ENCODE measurements around the gene TFPI. TPM values are rescaled to one million over a fixed set of nuclear protein-coding genes. Genes with fewer than 3 reads are reported as not detected.

Gene TFPI
- total RNA-seq, 1 experiment from 2014 or later = 8.4 TPM

DNA sequence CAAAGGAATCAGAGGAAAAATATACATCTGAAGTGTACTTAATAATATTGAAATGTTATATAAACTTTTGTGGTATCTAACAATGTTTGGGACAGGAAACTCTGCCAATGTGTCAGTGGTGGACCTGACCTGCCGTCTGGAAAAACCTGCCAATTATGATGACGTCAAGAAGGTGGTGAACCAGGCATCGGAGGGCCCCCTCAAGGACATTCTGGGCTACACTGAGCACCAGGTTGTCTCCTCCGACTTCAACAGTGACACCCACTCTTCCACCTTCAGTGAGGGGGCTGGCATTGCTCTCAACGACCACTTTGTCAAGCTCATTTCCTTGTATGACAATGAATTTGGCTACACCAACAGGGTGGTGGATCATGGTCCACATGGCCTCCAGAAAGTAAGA lies 138.8 kb downstream of the TFPI start (continued):
- TF ChIP-seq, protein P1, sequence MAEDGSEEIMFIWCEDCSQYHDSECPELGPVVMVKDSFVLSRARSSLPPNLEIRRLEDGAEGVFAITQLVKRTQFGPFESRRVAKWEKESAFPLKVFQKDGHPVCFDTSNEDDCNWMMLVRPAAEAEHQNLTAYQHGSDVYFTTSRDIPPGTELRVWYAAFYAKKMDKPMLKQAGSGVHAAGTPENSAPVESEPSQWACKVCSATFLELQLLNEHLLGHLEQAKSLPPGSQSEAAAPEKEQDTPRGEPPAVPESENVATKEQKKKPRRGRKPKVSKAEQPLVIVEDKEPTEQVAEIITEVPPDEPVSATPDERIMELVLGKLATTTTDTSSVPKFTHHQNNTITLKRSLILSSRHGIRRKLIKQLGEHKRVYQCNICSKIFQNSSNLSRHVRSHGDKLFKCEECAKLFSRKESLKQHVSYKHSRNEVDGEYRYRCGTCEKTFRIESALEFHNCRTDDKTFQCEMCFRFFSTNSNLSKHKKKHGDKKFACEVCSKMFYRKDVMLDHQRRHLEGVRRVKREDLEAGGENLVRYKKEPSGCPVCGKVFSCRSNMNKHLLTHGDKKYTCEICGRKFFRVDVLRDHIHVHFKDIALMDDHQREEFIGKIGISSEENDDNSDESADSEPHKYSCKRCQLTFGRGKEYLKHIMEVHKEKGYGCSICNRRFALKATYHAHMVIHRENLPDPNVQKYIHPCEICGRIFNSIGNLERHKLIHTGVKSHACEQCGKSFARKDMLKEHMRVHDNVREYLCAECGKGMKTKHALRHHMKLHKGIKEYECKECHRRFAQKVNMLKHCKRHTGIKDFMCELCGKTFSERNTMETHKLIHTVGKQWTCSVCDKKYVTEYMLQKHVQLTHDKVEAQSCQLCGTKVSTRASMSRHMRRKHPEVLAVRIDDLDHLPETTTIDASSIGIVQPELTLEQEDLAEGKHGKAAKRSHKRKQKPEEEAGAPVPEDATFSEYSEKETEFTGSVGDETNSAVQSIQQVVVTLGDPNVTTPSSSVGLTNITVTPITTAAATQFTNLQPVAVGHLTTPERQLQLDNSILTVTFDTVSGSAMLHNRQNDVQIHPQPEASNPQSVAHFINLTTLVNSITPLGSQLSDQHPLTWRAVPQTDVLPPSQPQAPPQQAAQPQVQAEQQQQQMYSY (CRISPR knock-in tag; IDR thresholded peaks at IDR 0.05) = no peak
- TF ChIP-seq ZBTB21 (CRISPR knock-in tag; IDR thresholded peaks at IDR 0.05; ENCODE audit: borderline replicate concordance) (no peak), IRF2 (CRISPR knock-in tag; IDR thresholded peaks at IDR 0.05; ENCODE audit: borderline replicate concordance, low read depth) (no peak), CBFB (CRISPR knock-in tag; IDR thresholded peaks at IDR 0.05; ENCODE audit: low read depth) (no peak)
- TF ChIP-seq, protein P2, sequence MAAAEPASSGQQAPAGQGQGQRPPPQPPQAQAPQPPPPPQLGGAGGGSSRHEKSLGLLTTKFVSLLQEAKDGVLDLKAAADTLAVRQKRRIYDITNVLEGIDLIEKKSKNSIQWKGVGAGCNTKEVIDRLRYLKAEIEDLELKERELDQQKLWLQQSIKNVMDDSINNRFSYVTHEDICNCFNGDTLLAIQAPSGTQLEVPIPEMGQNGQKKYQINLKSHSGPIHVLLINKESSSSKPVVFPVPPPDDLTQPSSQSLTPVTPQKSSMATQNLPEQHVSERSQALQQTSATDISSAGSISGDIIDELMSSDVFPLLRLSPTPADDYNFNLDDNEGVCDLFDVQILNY (CRISPR knock-in tag; IDR thresholded peaks at IDR 0.05) = no peak

Other genes with a start within 250 kb of the TFPI start
- 1.7 to 2.1 TPM (median 2.0 TPM) in 3 replicates for gene CALCRL, start 106.2 kb downstream of the TFPI start, total RNA-seq (2021)